ENCODE results near the gene ISCU. TPM values are rescaled to one million over a fixed set of nuclear protein-coding genes. Genes with fewer than 3 reads are reported as not detected.

The ISCU gene
- total RNA-seq, 4 donors from 2014 or later = 121 to 146 (median 138) TPM

GRCh38 chr12:108523365-108523764, 39.0 kb upstream of the ISCU start:
- Histone ChIP-seq H3K9me3 (no peaks in the 10 kb centered on the region), H3K36me3 (peaks cover 0 to 99% (median 0%) of the 10 kb centered on the region in 3 donors), H3K27me3 (no peaks in the 10 kb centered on the region), H3K4me3 (no peak overlapping the region), H3K27ac (no peak overlapping the region), H3K4me1 (no peaks in the 10 kb centered on the region)
- TF ChIP-seq CTCF (IDR thresholded peaks at IDR 0.05) (no peak), POLR2A (IDR thresholded peaks at IDR 0.05) (no peak)
- no peak for DNase-seq

- DNase-seq = no peak
- TF ChIP-seq POLR2A (IDR thresholded peaks at IDR 0.05) = no peak
- H3K4me1 ChIP-seq = no peaks in the 10 kb centered on the region
- H3K36me3 ChIP-seq = peaks cover 0 to 100% (median 0%) of the 10 kb centered on the region in 3 donors
- no peaks in the 10 kb centered on the region for H3K9me3 ChIP-seq
- no peaks in the 10 kb centered on the region for H3K27me3 ChIP-seq
- no peak overlapping the region for H3K27ac ChIP-seq
- no peak overlapping the region for H3K4me3 ChIP-seq
These were observed 36.7 kb upstream of the ISCU start for GRCh38 chr12:108525681-108526080.

GRCh38 chr12:108526482-108527165, 35.8 kb upstream of the ISCU start:
- no peak for DNase-seq
- Histone ChIP-seq H3K36me3 (peaks cover 0 to 100% (median 0%) of the 10 kb centered on the region in 3 donors), H3K4me3 (no peak overlapping the region), H3K27me3 (no peaks in the 10 kb centered on the region), H3K9me3 (no peaks in the 10 kb centered on the region), H3K27ac (no peak overlapping the region), H3K4me1 (no peaks in the 10 kb centered on the region)
- no peak for TF ChIP-seq POLR2A (IDR thresholded peaks at IDR 0.05)
- TF ChIP-seq CTCF (IDR thresholded peaks at IDR 0.05) = no peak

GRCh38 chr12:108527166-108527496, 35.3 kb upstream of the ISCU start:
- TF ChIP-seq CTCF (IDR thresholded peaks at IDR 0.05) (no peak), POLR2A (IDR thresholded peaks at IDR 0.05) (no peak)
- H3K4me3 ChIP-seq = no peak overlapping the region
- H3K4me1 ChIP-seq = no peaks in the 10 kb centered on the region
- DNase-seq = no peak
- no peaks in the 10 kb centered on the region for H3K27me3 ChIP-seq
- H3K36me3 ChIP-seq = peaks cover 0 to 100% (median 0%) of the 10 kb centered on the region in 3 donors
- H3K9me3 ChIP-seq = no peaks in the 10 kb centered on the region
- no peak overlapping the region for H3K27ac ChIP-seq

- Histone ChIP-seq H3K4me1 (no peaks in the 10 kb centered on the region), H3K36me3 (peaks cover 0 to 98% (median 0%) of the 10 kb centered on the region in 3 donors), H3K9me3 (no peaks in the 10 kb centered on the region), H3K4me3 (no peak overlapping the region), H3K27me3 (no peaks in the 10 kb centered on the region), H3K27ac (no peak overlapping the region)
- TF ChIP-seq POLR2A (IDR thresholded peaks at IDR 0.05) = no peak
- TF ChIP-seq CTCF (IDR thresholded peaks at IDR 0.05) = no peak
- no peak for DNase-seq
These were observed 32.2 kb upstream of the ISCU start for GRCh38 chr12:108530161-108530560.

GRCh38 chr12:108531929-108532848, 30.2 kb upstream of the ISCU start:
- Histone ChIP-seq H3K27ac (no peak overlapping the region), H3K4me1 (no peaks in the 10 kb centered on the region), H3K27me3 (no peaks in the 10 kb centered on the region), H3K9me3 (no peaks in the 10 kb centered on the region), H3K36me3 (peaks cover 0 to 98% (median 0%) of the 10 kb centered on the region in 3 donors), H3K4me3 (no peak overlapping the region)
- DNase-seq = no peak
- TF ChIP-seq POLR2A (IDR thresholded peaks at IDR 0.05) (no peak), CTCF (IDR thresholded peaks at IDR 0.05) (no peak)
